Small intestine (tissue), 7 donors: ENCODE measurements around the gene MMP2. TPM values are rescaled to one million over a fixed set of nuclear protein-coding genes. Genes with fewer than 3 reads are reported as not detected.

Source experiments
- DNase-seq, 2 donors: peaks; one replicate each; pipeline versions ENCODE4 v3.0.0 to v3.0.0-alpha.2; 2013
- FAIRE-seq: peaks from 2 replicates; lab custom pipeline; 2012; peaks lifted over from hg19 to GRCh38; lab: Jason Lieb, UNC
- H3K27ac ChIP-seq, 3 donors: one replicate each; pipeline ENCODE4 v1.5.1; 2013; ENCODE audit warnings: low read length in 2 of 3, mild to moderate bottlenecking in 2 of 3, control low read depth in 1 of 3, inconsistent platforms in 1 of 3, low read depth in 1 of 3, moderate library complexity in 1 of 3
- H3K27me3 ChIP-seq, 3 donors: one replicate each; pipeline ENCODE4 v1.6.1; 2013; ENCODE audit warnings: low read length in 3 of 3, inconsistent platforms in 1 of 3; ENCODE audit not compliant: control insufficient read depth in 3 of 3, insufficient read depth in 3 of 3
- H3K36me3 ChIP-seq, 3 donors: one replicate each; pipeline ENCODE4 v1.6.1; 2013; ENCODE audit warnings: low read length in 3 of 3, inconsistent platforms in 1 of 3, low read depth in 1 of 3, mild to moderate bottlenecking in 1 of 3, moderate library complexity in 1 of 3; ENCODE audit not compliant: control insufficient read depth in 3 of 3, insufficient read depth in 2 of 3
- H3K4me1 ChIP-seq, 3 donors: one replicate each; pipeline ENCODE4 v1.6.1; 2013; ENCODE audit warnings: low read length in 2 of 3, inconsistent platforms in 1 of 3, low read depth in 1 of 3, mild to moderate bottlenecking in 1 of 3, moderate library complexity in 1 of 3; ENCODE audit not compliant: control insufficient read depth in 3 of 3, insufficient read depth in 2 of 3
- H3K4me3 ChIP-seq, 3 donors: one replicate each; pipeline ENCODE4 v1.5.1; 2013; ENCODE audit warnings: low read length in 3 of 3, control low read depth in 1 of 3, inconsistent platforms in 1 of 3, low read depth in 1 of 3, mild to moderate bottlenecking in 1 of 3, moderate library complexity in 1 of 3
- H3K9me3 ChIP-seq, 2 donors: one replicate each; pipeline ENCODE4 v1.6.1; 2013; ENCODE audit warnings: low read depth in 1 of 2, low read length in 1 of 2; ENCODE audit not compliant: control insufficient read depth in 2 of 2, insufficient read depth in 1 of 2
- WGBS, 3 donors: extraction: QIAGEN DNeasy Blood & Tissue Kit; methylation state at CpG; one replicate each; pipeline ENCODE4 v1.1.7; 2013; 5-methylcytosine and 5-hydroxymethylcytosine counted together
- polyA plus RNA-seq, 4 donors: library from polyadenylated mRNA; stranded (reverse) in 3 of 4; unstranded in 1 of 4; fragments of 200-250 nt in 3 of 4; fragments of 120-200 nt in 1 of 4; gene quantifications; one replicate each; pipeline versions ENCODE4 v1.2.1 to v1.2.3, GENCODE V29; 2013
- donor health status: healthy with polysubstance abuse.
- donor health status: control.
- donor health status: control.
- donor health status: Bipolar disorder and iron deficiency.
- donor health status: healthy.

Gene MMP2
- polyA plus RNA-seq, 4 donors, result 1.6 to 97.2 (median 41.2) TPM

- FAIRE-seq (no peak), DNase-seq (no peak)
- no peak overlapping the region for H3K27ac ChIP-seq
- H3K4me1 ChIP-seq, result no peaks in the 10 kb centered on the region
- 58 to 60% (median 59%) methylated on average over 6 of the region's 6 CpGs for WGBS, 3 donors
- no peak overlapping the region for H3K4me3 ChIP-seq
- no peaks in the 10 kb centered on the region for H3K27me3 ChIP-seq
- H3K36me3 ChIP-seq, result no peaks in the 10 kb centered on the region
- no peaks in the 10 kb centered on the region for H3K9me3 ChIP-seq
Measured at GRCh38 chr16:55462241-55462640, 16.8 kb upstream of the MMP2 start.

GRCh38 chr16:55464375-55464774 is 14.6 kb upstream of the MMP2 start:
- no peak for DNase-seq
- Histone ChIP-seq H3K4me3 (no peak overlapping the region), H3K27me3 (no peaks in the 10 kb centered on the region), H3K9me3 (no peaks in the 10 kb centered on the region), H3K27ac (no peak overlapping the region), H3K36me3 (no peaks in the 10 kb centered on the region), H3K4me1 (no peaks in the 10 kb centered on the region)
- 30 to 54% (median 46%) methylated on average over 4 of the region's 4 CpGs for WGBS, 3 donors
- no peak for FAIRE-seq

GRCh38 chr16:55465077-55465896 is 13.7 kb upstream of the MMP2 start:
- no peak for FAIRE-seq
- peak; percentile 81 to 89 for DNase-seq
- WGBS, 3 donors, result 29 to 31% (median 30%) methylated on average over 19 of the region's 19 CpGs
- no peaks in the 10 kb centered on the region for H3K27me3 ChIP-seq
- no peak overlapping the region for H3K4me3 ChIP-seq
- H3K9me3 ChIP-seq, result no peaks in the 10 kb centered on the region
- no peak overlapping the region for H3K27ac ChIP-seq
- H3K36me3 ChIP-seq, result no peaks in the 10 kb centered on the region
- no peaks in the 10 kb centered on the region for H3K4me1 ChIP-seq

GRCh38 chr16:55466209-55466608 is 12.8 kb upstream of the MMP2 start:
- 84 to 88% (median 88%) methylated on average over 4 of the region's 4 CpGs for WGBS, 3 donors
- FAIRE-seq, result no peak
- H3K4me3 ChIP-seq, result no peak overlapping the region

GRCh38 chr16:55467898-55468297 is 11.1 kb upstream of the MMP2 start:
- FAIRE-seq, result no peak
- H3K4me3 ChIP-seq, result no peak overlapping the region
- no peaks in the 10 kb centered on the region for H3K4me1 ChIP-seq
- WGBS, 3 donors, result 73 to 88% (median 87%) methylated on average over 3 of the region's 3 CpGs
- no peak for DNase-seq
- no peaks in the 10 kb centered on the region for H3K36me3 ChIP-seq
- no peaks in the 10 kb centered on the region for H3K27me3 ChIP-seq
- no peak overlapping the region for H3K27ac ChIP-seq
- H3K9me3 ChIP-seq, result no peaks in the 10 kb centered on the region

More at GRCh38 chr16:55466209-55466608, 12.8 kb upstream of the MMP2 start:
- Histone ChIP-seq H3K4me1 (no peaks in the 10 kb centered on the region), H3K27me3 (no peaks in the 10 kb centered on the region), H3K27ac (no peak overlapping the region), H3K36me3 (no peaks in the 10 kb centered on the region), H3K9me3 (no peaks in the 10 kb centered on the region)
- no peak for DNase-seq

GRCh38 chr16:55468352-55468990 is 10.5 kb upstream of the MMP2 start:
- no peak overlapping the region for H3K4me3 ChIP-seq
- WGBS, 3 donors, result 73 to 78% (median 78%) methylated on average over 7 of the region's 7 CpGs
- no peak overlapping the region for H3K27ac ChIP-seq
- H3K36me3 ChIP-seq, result no peaks in the 10 kb centered on the region
- FAIRE-seq, result no peak
- no peaks in the 10 kb centered on the region for H3K9me3 ChIP-seq
- no peaks in the 10 kb centered on the region for H3K27me3 ChIP-seq
- no peaks in the 10 kb centered on the region for H3K4me1 ChIP-seq
- no peak for DNase-seq

- no peaks in the 10 kb centered on the region for H3K9me3 ChIP-seq
- FAIRE-seq (no peak), DNase-seq (no peak)
- no peaks in the 10 kb centered on the region for H3K4me1 ChIP-seq
- WGBS, 3 donors, result 80 to 87% (median 84%) methylated on average over 9 of the region's 9 CpGs
- H3K36me3 ChIP-seq, result no peaks in the 10 kb centered on the region
- H3K4me3 ChIP-seq, result no peak overlapping the region
- no peaks in the 10 kb centered on the region for H3K27me3 ChIP-seq
- H3K27ac ChIP-seq, result no peak overlapping the region
Measured at GRCh38 chr16:55469821-55470532, 9.0 kb upstream of the MMP2 start.

- H3K4me1 ChIP-seq, result no peaks in the 10 kb centered on the region
- no peak overlapping the region for H3K4me3 ChIP-seq
- H3K9me3 ChIP-seq, result no peaks in the 10 kb centered on the region
- H3K27me3 ChIP-seq, result peaks cover 0 to 2% (median 0%) of the 10 kb centered on the region in 3 donors
- H3K27ac ChIP-seq, result no peak overlapping the region
- WGBS, 3 donors, result 43 to 65% (median 61%) methylated on average over 7 of the region's 7 CpGs
- no peak for DNase-seq
- FAIRE-seq, result no peak
- no peaks in the 10 kb centered on the region for H3K36me3 ChIP-seq
Measured at GRCh38 chr16:55470533-55471371, 8.2 kb upstream of the MMP2 start.
